Testis (tissue), 2 donors: ENCODE data around the gene AMZ1.

Source experiments
- POLR2A ChIP-seq: fragments of 450-650 bp; IDR thresholded peaks from one replicate; pipeline ENCODE4 v1.6.1; 2017; ENCODE audit warnings: antibody characterized with exemption, mild to moderate bottlenecking, moderate library complexity
- TF ChIP-seq, protein P1 (sequence below), 3 experiments: fragments of 450-650 bp in 2 of 3; fragments of 200-600 bp in 1 of 3; sonication (generic) in 1 of 3; IDR thresholded peaks; one replicate each; pipeline ENCODE4 v1.5.1; 2016 to 2019; ENCODE audit warnings: antibody characterized with exemption in 3 of 3, mild to moderate bottlenecking in 2 of 3, moderate library complexity in 1 of 3

DNA sequence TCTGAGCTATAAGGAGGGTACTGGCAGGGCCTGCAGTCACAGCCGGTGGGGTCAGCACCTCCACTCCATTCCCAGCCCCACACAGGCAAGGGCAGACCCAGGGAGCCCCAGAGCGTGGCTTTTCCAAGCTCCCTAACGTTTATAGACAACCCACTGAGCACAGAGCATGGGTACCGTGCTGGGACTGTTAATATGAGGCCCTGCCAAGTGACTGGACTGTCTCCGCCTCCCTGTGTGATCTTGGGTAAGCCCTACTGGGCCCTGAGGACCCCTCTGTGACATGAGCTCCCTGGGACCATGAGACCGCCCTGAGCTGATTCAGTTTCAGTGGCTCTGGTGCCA, 43.8 kb upstream of the AMZ1 start:
- TF ChIP-seq, protein P1, sequence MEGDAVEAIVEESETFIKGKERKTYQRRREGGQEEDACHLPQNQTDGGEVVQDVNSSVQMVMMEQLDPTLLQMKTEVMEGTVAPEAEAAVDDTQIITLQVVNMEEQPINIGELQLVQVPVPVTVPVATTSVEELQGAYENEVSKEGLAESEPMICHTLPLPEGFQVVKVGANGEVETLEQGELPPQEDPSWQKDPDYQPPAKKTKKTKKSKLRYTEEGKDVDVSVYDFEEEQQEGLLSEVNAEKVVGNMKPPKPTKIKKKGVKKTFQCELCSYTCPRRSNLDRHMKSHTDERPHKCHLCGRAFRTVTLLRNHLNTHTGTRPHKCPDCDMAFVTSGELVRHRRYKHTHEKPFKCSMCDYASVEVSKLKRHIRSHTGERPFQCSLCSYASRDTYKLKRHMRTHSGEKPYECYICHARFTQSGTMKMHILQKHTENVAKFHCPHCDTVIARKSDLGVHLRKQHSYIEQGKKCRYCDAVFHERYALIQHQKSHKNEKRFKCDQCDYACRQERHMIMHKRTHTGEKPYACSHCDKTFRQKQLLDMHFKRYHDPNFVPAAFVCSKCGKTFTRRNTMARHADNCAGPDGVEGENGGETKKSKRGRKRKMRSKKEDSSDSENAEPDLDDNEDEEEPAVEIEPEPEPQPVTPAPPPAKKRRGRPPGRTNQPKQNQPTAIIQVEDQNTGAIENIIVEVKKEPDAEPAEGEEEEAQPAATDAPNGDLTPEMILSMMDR (IDR thresholded peaks at IDR 0.05): no peak
- TF ChIP-seq POLR2A: no peak
